Medulla oblongata (tissue), 1 donor: ENCODE measurements around the gene C1orf232.

Experiments
- DNase-seq: peaks from one replicate; pipeline ENCODE4 v3.0.0-alpha.2; 2015; ENCODE audit errors: extremely low spot score

Gene C1orf232

GRCh38 chr1:26168410-26169197 is at the start of gene C1orf232:
TSS of gene C1orf232 (minus strand) at chr1:26168963. CDS start at chr1:26168499, 464 bp downstream.
- peak; percentile 31 for DNase-seq

GRCh38 chr1:26215246-26215645 is 46.5 kb upstream of the C1orf232 start:
- DNase-seq, result no peak

GRCh38 chr1:26213335-26213905 is 44.7 kb upstream of the C1orf232 start:
- DNase-seq, result no peak

GRCh38 chr1:26212726-26213125 is 44.0 kb upstream of the C1orf232 start:
- no peak for DNase-seq

- no peak for DNase-seq
Measured at GRCh38 chr1:26210147-26210870, 41.5 kb upstream of the C1orf232 start.

GRCh38 chr1:26203642-26204318 is 35.0 kb upstream of the C1orf232 start:
- no peak for DNase-seq

- no peak for DNase-seq
Measured at GRCh38 chr1:26200413-26200812, 31.6 kb upstream of the C1orf232 start.

GRCh38 chr1:26197813-26198212 is 29.1 kb upstream of the C1orf232 start:
- DNase-seq, result no peak

GRCh38 chr1:26197301-26197700 is 28.5 kb upstream of the C1orf232 start:
- DNase-seq, result no peak

GRCh38 chr1:26195805-26196204 is 27.0 kb upstream of the C1orf232 start:
- no peak for DNase-seq

GRCh38 chr1:26191739-26192138 is 23.0 kb upstream of the C1orf232 start:
- DNase-seq, result no peak

- peak; percentile 19 for DNase-seq
Measured at GRCh38 chr1:26190373-26190987, 21.7 kb upstream of the C1orf232 start, which contains the start of gene CATSPER4. TSS of gene CATSPER4 (plus strand) at chr1:26190602. CDS start at chr1:26190628, 26 bp downstream.

- no peak for DNase-seq
Measured at GRCh38 chr1:26189751-26190275, 21.1 kb upstream of the C1orf232 start.

GRCh38 chr1:26189331-26189730 is 20.6 kb upstream of the C1orf232 start:
- no peak for DNase-seq

GRCh38 chr1:26188477-26188876 is 19.7 kb upstream of the C1orf232 start:
- DNase-seq, result no peak

- DNase-seq, result no peak
Measured at GRCh38 chr1:26187882-26188281, 19.1 kb upstream of the C1orf232 start.

GRCh38 chr1:26184883-26185282 is 16.1 kb upstream of the C1orf232 start:
- no peak for DNase-seq

GRCh38 chr1:26184086-26184485 is 15.3 kb upstream of the C1orf232 start:
- no peak for DNase-seq

- no peak for DNase-seq
Measured at GRCh38 chr1:26182383-26182696, 13.6 kb upstream of the C1orf232 start.

GRCh38 chr1:26181586-26182382 is 13.0 kb upstream of the C1orf232 start:
- no peak for DNase-seq
